Common myeloid progenitor, CD34-positive (primary cell): ENCODE measurements around the gene AGAP9.
"Not testable (repeated sequence)": the region's sequence is repeated elsewhere in the genome, so short reads cannot be mapped to it uniquely, and the experiment has no call there.

Source experiments
- CTCF ChIA-PET: fragments of 350-600 bp; sonication (Branson Sonifier 250); formaldehyde crosslinking; loops from one replicate; lab custom pipeline; 2021; ENCODE audit warnings: antibody characterized with exemption; lab: Charles Lee
- POLR2A ChIA-PET: fragments of 350-600 bp; sonication (Branson Sonifier 250); formaldehyde crosslinking; loops from one replicate; lab custom pipeline; 2021; ENCODE audit warnings: antibody characterized with exemption; lab: Charles Lee
- DNase-seq, 3 donors: peaks; one replicate each; pipeline versions ENCODE4 v3.0.0 to v3.0.0-alpha.2; 2013
- H3K27ac ChIP-seq, 2 experiments: 1 replicate in 1 of 2; 2 replicates in 1 of 2; pipeline ENCODE4 v1.7.0; 2013; ENCODE audit warnings: inconsistent platforms in 2 of 2, low read length in 2 of 2, mild to moderate bottlenecking in 2 of 2, low read depth in 1 of 2, moderate library complexity in 1 of 2; ENCODE audit not compliant: severe bottlenecking in 2 of 2, insufficient read depth in 1 of 2, poor library complexity in 1 of 2
- H3K27me3 ChIP-seq, 5 experiments: replicated peaks in 2 of 5; 1 replicate in 3 of 5; 2 replicates in 2 of 5; pipeline versions ENCODE4 v1.6.1 to v1.7.0; 2013; ENCODE audit warnings: low read length in 4 of 5, mild to moderate bottlenecking in 2 of 5, moderate library complexity in 2 of 5, inconsistent platforms in 1 of 5; ENCODE audit not compliant: insufficient read depth in 5 of 5, control insufficient read depth in 4 of 5
- H3K36me3 ChIP-seq, 4 experiments: 1 replicate in 2 of 4; 2 replicates in 2 of 4; pipeline versions ENCODE4 v1.6.1 to v1.7.0; 2013; ENCODE audit warnings: low read length in 3 of 4, control low read depth in 1 of 4, mild to moderate bottlenecking in 1 of 4; ENCODE audit not compliant: control insufficient read depth in 4 of 4, insufficient read depth in 4 of 4
- H3K4me1 ChIP-seq, 4 experiments: 1 replicate in 3 of 4; 2 replicates in 1 of 4; pipeline versions ENCODE4 v1.6.1 to v1.7.1; 2013; ENCODE audit warnings: low read length in 3 of 4, mild to moderate bottlenecking in 3 of 4, control low read depth in 1 of 4, inconsistent platforms in 1 of 4, moderate library complexity in 1 of 4; ENCODE audit not compliant: control insufficient read depth in 4 of 4, insufficient read depth in 4 of 4; ENCODE audit errors: control extremely low read depth in 1 of 4
- H3K4me3 ChIP-seq, 7 experiments: 1 replicate in 4 of 7; 2 replicates in 3 of 7; pipeline versions ENCODE4 v1.5.1 to v1.7.0; 2013; ENCODE audit warnings: mild to moderate bottlenecking in 7 of 7, low read length in 6 of 7, moderate library complexity in 6 of 7, inconsistent platforms in 2 of 7, low read depth in 2 of 7, control low read depth in 1 of 7; ENCODE audit not compliant: insufficient read depth in 4 of 7, control insufficient read depth in 1 of 7; ENCODE audit errors: extremely low read depth in 1 of 7
- H3K9me3 ChIP-seq, 5 experiments: 1 replicate in 4 of 5; 2 replicates in 1 of 5; pipeline versions ENCODE4 v1.6.1 to v1.7.1; 2013; ENCODE audit warnings: low read length in 4 of 5, mild to moderate bottlenecking in 2 of 5, inconsistent platforms in 1 of 5, low read depth in 1 of 5, moderate library complexity in 1 of 5; ENCODE audit not compliant: control insufficient read depth in 4 of 5, insufficient read depth in 2 of 5; ENCODE audit errors: control extremely low read depth in 1 of 5
- WGBS: methylation state at CpG from one replicate; pipeline ENCODE4 v1.1.5; 2013; ENCODE audit not compliant: insufficient coverage; 5-methylcytosine and 5-hydroxymethylcytosine counted together

AGAP9 gene

DNA sequence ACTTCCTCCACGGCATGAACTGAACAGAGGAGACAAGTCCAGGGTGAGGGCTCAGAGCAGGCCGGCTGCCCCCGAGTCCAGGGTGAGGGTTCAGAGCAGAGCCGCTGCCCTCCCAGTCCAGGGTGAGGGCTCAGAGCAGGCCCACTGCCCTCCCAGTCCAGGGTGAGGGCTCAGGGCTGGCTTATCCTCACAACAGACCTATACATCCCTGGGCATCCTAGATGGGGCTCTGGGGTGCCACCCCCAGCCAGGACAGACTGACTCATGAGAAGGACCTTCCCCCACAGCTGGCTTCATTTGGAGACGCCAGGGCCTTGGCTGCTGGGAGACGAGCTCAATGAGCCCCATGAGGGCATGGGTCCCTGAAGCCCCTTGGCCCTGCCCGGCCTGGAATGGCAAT lies 33.8 kb downstream of the AGAP9 start:
- DNase-seq, H3K4me3 ChIP-seq, H3K4me1 ChIP-seq, CTCF ChIA-PET, H3K9me3 ChIP-seq, POLR2A ChIA-PET, H3K27ac ChIP-seq, H3K36me3 ChIP-seq, H3K27me3 ChIP-seq: not testable (repeated sequence)
- WGBS, result no CpG with 5 or more reads among the region's 7 CpGs

GRCh38 chr10:47485943-47486342 lies 37.5 kb downstream of the AGAP9 start:
- CTCF ChIA-PET, H3K9me3 ChIP-seq, H3K27ac ChIP-seq, H3K27me3 ChIP-seq, H3K4me1 ChIP-seq, H3K4me3 ChIP-seq, H3K36me3 ChIP-seq, POLR2A ChIA-PET: not testable (repeated sequence)
- no CpG with 5 or more reads among the region's 4 CpGs for WGBS
- DNase-seq, result peak in 1 of 3 donors; percentile 4

GRCh38 chr10:47484786-47485185 lies 38.7 kb downstream of the AGAP9 start:
- WGBS, result 100% methylated on average over 1 of the region's 11 CpGs
- H3K4me1 ChIP-seq, H3K27me3 ChIP-seq, H3K4me3 ChIP-seq, CTCF ChIA-PET, H3K27ac ChIP-seq, H3K36me3 ChIP-seq, H3K9me3 ChIP-seq, DNase-seq: not testable (repeated sequence)
- POLR2A ChIA-PET, result interaction anchor here (0.7 kb wide), 1 partner anchor 1130 kb away, joined by 3 read pairs; no protein-coding TSS in a partner anchor

GRCh38 chr10:47483923-47484322 lies 39.5 kb downstream of the AGAP9 start, which contains the start of gene ANXA8:
TSS of gene ANXA8 (minus strand) at chr10:47484115. CDS start at chr10:47483933, 182 bp downstream.
- 83% methylated on average over 2 of the region's 11 CpGs for WGBS

DNA sequence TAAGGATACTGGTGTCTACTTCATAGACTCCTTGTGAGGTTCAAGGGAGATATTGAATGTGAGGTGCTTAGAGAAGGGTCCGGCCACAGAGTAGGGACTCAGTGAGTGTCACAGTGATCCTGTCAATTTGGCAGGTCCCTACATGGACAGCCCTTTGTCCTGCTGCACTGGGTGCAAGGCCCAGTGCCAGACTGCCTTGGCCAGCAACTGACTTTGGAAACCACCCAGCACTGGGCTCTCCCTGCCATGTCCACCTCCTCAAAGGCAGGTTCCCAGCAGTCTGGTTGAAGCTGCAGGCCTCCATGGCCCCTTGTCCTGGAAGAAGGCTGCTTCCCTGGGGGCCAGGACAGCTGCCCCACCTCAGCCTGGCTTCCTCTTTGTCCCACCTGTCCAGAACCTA lies 41.1 kb downstream of the AGAP9 start:
- CTCF ChIA-PET, H3K9me3 ChIP-seq, H3K27ac ChIP-seq, H3K4me1 ChIP-seq, H3K4me3 ChIP-seq, H3K27me3 ChIP-seq, H3K36me3 ChIP-seq, POLR2A ChIA-PET, DNase-seq: not testable (repeated sequence)
- WGBS, result no CpG with 5 or more reads among the region's 1 CpG

More at GRCh38 chr10:47483923-47484322, 39.5 kb downstream of the AGAP9 start, which contains the start of gene ANXA8:
- H3K27me3 ChIP-seq, H3K4me1 ChIP-seq, DNase-seq, H3K36me3 ChIP-seq, POLR2A ChIA-PET, CTCF ChIA-PET, H3K4me3 ChIP-seq, H3K9me3 ChIP-seq, H3K27ac ChIP-seq: not testable (repeated sequence)

- H3K36me3 ChIP-seq, DNase-seq, H3K27me3 ChIP-seq, H3K4me1 ChIP-seq, H3K27ac ChIP-seq, H3K4me3 ChIP-seq, H3K9me3 ChIP-seq, POLR2A ChIA-PET, CTCF ChIA-PET: not testable (repeated sequence)
- 100% methylated on average over 2 of the region's 6 CpGs for WGBS
These were observed 41.7 kb downstream of the AGAP9 start for GRCh38 chr10:47481768-47482181.

DNA sequence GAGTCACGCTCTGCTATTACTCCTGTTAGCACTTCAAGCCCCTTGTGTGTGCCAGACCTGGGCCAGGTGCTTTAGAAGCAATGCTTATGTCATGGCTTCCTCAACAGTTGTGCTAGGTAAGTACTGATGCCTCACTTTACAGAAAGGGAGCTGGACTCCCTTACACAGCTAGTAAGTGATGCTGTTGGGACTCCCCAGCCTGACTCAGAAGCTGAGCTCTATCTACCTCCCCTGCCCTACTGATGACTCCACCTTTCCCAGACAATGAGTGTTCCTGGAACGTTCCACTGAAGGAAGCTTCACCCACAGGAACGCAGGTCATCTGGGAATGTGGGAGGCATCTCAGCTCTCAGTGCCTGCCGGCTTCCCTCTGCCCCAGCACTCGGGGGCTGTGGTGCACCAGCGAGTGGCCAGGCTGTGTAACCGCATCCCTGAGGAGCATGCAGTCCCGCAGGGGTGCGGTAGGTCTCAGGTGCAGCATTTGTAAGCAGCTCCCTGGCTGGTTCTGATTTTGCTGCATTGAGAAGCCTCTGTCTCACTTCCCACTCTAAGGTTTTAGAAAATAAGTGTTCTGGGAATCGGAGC lies 42.2 kb downstream of the AGAP9 start:
- H3K4me3 ChIP-seq, CTCF ChIA-PET, H3K27ac ChIP-seq, H3K27me3 ChIP-seq, DNase-seq, H3K36me3 ChIP-seq, POLR2A ChIA-PET, H3K9me3 ChIP-seq, H3K4me1 ChIP-seq: not testable (repeated sequence)
- no CpG with 5 or more reads among the region's 10 CpGs for WGBS
